ENCODE measurements around the gene NR1D1. TPM values are rescaled to one million over a fixed set of nuclear protein-coding genes. Genes with fewer than 3 reads are reported as not detected.

Gene NR1D1
- total RNA-seq, 1 donor from 2014 or later = 6.6 TPM

DNA sequence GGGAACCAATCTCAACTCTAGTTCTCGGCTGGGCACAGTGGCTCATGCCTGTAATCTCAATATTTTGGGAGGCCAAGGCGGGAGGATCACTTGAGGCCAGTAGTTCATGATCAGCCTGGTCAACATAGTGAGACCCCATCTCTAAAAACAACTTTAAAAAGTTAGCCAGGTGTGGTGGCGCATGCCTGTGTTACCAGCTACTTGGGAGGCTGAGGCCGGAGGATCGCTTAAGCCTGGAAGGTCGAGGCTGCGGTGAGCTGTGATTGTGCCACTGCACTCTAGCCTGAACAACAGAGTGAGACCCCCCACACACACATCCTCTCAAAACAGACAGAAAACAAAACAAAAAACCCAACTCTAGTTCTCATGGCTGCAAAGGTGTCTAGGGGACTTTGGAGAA lies 32.7 kb downstream of the NR1D1 start:
- H3K9me3 Mint-ChIP-seq = no peaks in the 10 kb centered on the region
- intact Hi-C loops (cut with micrococcal nuclease) = loop anchor here (2.0 kb wide), 1 partner anchor 41 kb away; no protein-coding TSS in a partner anchor

DNA sequence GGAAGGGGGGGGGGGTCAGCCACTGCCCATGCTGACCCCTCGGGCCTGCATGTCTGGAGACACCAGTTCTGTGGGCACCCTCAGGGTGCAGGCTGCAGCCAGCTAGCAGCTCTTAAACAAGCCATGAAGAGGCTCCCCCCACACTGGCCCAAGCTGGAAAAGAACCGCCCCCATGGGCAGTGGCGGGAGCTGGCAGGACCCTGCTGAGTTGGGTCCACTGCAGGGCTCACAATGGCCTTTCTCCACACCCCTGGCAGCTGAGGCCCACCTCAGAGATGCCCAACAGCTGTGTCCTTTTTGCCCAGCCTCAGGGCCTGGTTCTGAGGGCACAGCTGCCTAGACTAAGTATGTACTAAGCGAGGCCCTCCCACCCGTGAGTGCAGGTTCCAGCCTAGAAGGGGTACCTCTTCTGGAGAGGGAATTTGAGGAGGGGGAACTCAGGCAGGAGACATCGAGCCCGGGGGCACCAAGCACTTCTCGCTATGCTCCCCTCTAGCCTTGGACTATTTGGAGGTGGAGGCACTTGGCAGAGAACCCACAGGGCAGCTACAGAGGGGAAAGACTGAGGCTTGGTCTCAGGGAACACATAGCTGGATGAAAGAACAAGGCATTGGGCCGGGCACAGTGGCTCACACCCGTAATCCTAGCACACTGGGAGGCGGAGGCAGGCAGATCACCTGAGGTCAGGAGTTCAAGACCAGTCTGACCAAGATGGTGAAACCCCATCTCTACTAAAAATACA lies 34.4 kb downstream of the NR1D1 start:
- peaks cover 15% of the 10 kb centered on the region for H3K27me3 Mint-ChIP-seq (ENCODE audit: low read depth)
- H3K4me1 Mint-ChIP-seq (ENCODE audit: low read depth) = peaks cover 37% of the 10 kb centered on the region
- H3K9me3 Mint-ChIP-seq = no peaks in the 10 kb centered on the region
- no peaks in the 10 kb centered on the region for H3K36me3 Mint-ChIP-seq (ENCODE audit: low read depth)
- no peak overlapping the region for H3K4me3 Mint-ChIP-seq (ENCODE audit: low read depth)
- intact Hi-C loops (cut with micrococcal nuclease) = no loop called here
- H3K27ac Mint-ChIP-seq = no peak overlapping the region
- DNase-seq (ENCODE audit: low spot score) = no peak

More for the DNA sequence above, 32.7 kb downstream of the NR1D1 start:
- no peaks in the 10 kb centered on the region for H3K36me3 Mint-ChIP-seq (ENCODE audit: low read depth)
- H3K27me3 Mint-ChIP-seq (ENCODE audit: low read depth) = no peaks in the 10 kb centered on the region
- no peak overlapping the region for H3K27ac Mint-ChIP-seq
- no peak overlapping the region for H3K4me3 Mint-ChIP-seq (ENCODE audit: low read depth)
- no peak for DNase-seq (ENCODE audit: low spot score)
- peaks cover 29% of the 10 kb centered on the region for H3K4me1 Mint-ChIP-seq (ENCODE audit: low read depth)

GRCh38 chr17:40064971-40065768 lies 35.2 kb downstream of the NR1D1 start:
- no peak overlapping the region for H3K27ac Mint-ChIP-seq

DNA sequence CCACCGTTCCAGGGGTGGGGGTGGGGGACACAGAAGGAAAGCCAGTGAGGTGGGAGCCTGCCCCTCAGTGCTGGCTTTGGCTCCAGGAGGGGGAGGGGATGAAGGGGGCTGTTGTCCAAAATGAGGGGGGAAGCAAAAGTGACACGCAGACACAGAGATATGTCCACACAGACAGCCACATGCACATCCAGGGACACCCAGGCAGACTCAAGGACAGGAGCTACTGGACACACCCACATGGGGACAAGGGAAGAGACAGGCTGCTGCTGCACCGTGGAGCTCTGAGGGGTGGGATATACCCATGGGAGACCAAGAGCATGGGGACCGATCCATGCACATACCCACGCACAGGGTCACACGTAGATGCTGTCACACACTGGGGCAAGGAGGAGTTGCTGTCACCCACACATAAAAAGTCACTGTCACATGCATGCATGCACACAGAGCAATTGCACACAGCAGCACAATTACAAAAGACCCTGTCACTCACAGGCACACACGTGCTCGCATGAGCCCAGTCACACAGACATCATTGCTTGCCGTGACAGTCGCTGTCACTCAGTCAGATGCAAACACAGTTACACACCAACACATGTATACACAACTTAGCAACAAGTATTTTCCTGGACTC lies 36.4 kb downstream of the NR1D1 start:
- intact Hi-C loops (cut with micrococcal nuclease) = loop anchor here (2.0 to 5.0 kb wide), 2 partner anchors 33 to 45 kb away; no protein-coding TSS in a partner anchor
- peaks cover 24% of the 10 kb centered on the region for H3K27me3 Mint-ChIP-seq (ENCODE audit: low read depth)
- no peak for DNase-seq (ENCODE audit: low spot score)
- peak overlapping the region; percentile 68 for H3K4me3 Mint-ChIP-seq (ENCODE audit: low read depth)
- H3K9me3 Mint-ChIP-seq = no peaks in the 10 kb centered on the region
- no peaks in the 10 kb centered on the region for H3K36me3 Mint-ChIP-seq (ENCODE audit: low read depth)
- H3K4me1 Mint-ChIP-seq (ENCODE audit: low read depth) = peaks cover 25% of the 10 kb centered on the region
- no peak overlapping the region for H3K27ac Mint-ChIP-seq

More at GRCh38 chr17:40064971-40065768, 35.2 kb downstream of the NR1D1 start:
- H3K9me3 Mint-ChIP-seq = no peaks in the 10 kb centered on the region
- intact Hi-C loops (cut with micrococcal nuclease) = loop anchor here (5.0 kb wide), 1 partner anchor 32 kb away; no protein-coding TSS in a partner anchor
- peaks cover 36% of the 10 kb centered on the region for H3K4me1 Mint-ChIP-seq (ENCODE audit: low read depth)
- no peak for DNase-seq (ENCODE audit: low spot score)
- H3K27me3 Mint-ChIP-seq (ENCODE audit: low read depth) = peaks cover 17% of the 10 kb centered on the region
- H3K36me3 Mint-ChIP-seq (ENCODE audit: low read depth) = no peaks in the 10 kb centered on the region
- H3K4me3 Mint-ChIP-seq (ENCODE audit: low read depth) = no peak overlapping the region

GRCh38 chr17:40063187-40063771 lies 37.1 kb downstream of the NR1D1 start:
- Mint-ChIP-seq H3K4me3 (ENCODE audit: low read depth) (peak overlapping the region; percentile 68), H3K9me3 (no peaks in the 10 kb centered on the region), H3K27me3 (ENCODE audit: low read depth) (peaks cover 26% of the 10 kb centered on the region), H3K36me3 (ENCODE audit: low read depth) (no peaks in the 10 kb centered on the region), H3K4me1 (ENCODE audit: low read depth) (peaks cover 18% of the 10 kb centered on the region), H3K27ac (no peak overlapping the region)
- intact Hi-C loops (cut with micrococcal nuclease) = loop anchor here (2.0 to 5.0 kb wide), 2 partner anchors 34 to 46 kb away; no protein-coding TSS in a partner anchor
- no peak for DNase-seq (ENCODE audit: low spot score)

DNA sequence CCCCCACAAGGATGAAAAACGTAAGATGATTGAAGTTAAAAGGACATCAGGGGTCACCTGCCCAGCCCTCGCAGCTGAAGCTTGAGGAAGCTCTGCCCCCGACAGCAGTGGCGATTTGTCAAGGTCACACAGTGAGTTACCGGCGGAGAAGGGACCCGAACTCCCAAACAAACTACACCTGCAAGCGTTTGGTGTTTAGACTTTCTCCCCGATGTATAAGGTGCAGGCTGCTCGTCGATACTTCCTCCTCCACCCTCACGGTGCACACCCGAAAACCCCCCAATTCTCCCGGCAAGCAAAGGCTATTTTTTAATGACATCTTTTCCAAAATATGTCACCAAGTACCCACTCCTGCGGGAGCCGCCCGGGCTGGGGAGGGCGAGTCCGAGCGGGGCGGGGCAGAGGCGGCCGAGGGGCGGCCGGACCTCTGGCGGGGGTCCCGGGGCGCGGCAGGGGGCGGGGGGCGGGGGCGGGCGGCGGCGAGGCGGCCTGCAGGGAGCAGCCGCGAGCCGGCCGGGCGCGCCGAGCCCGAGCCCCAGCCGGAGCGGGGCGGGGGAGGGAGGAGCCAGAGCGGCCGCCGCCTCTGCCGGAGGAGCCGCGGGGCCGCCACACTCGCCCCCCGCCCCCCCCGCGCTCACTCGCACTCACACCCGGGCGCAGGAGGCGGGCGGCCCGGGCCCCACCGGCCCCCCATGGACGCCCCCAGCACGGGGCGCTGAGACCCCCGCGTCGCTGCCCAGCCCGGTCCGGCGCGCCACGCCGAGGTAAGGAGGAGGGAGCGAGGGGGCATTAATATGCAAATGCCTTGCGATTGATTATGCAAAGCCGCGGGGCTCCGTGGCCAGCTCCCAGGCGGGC lies 37.8 kb downstream of the NR1D1 start, which contains the start of gene THRA:
THRA (plus strand) TSS at position 637 of the 858 bp plus-strand sequence. CDS start 11,524 bp downstream, outside the sequence.
- peaks cover 16% of the 10 kb centered on the region for H3K4me1 Mint-ChIP-seq (ENCODE audit: low read depth)
- H3K27ac Mint-ChIP-seq = peak within 1 kb of the TSS; percentile 3
- intact Hi-C loops (cut with micrococcal nuclease) = loop anchor here (2.0 to 5.0 kb wide), 2 partner anchors 35 to 46 kb away; no protein-coding TSS in a partner anchor
- no peaks in the 10 kb centered on the region for H3K9me3 Mint-ChIP-seq
- no peaks in the 10 kb centered on the region for H3K36me3 Mint-ChIP-seq (ENCODE audit: low read depth)
- peaks cover 28% of the 10 kb centered on the region for H3K27me3 Mint-ChIP-seq (ENCODE audit: low read depth)
- DNase-seq (ENCODE audit: low spot score) = peak; percentile 60
- peak within 1 kb of the TSS; percentile 79 for H3K4me3 Mint-ChIP-seq (ENCODE audit: low read depth)

GRCh38 chr17:40061609-40062038 lies 38.8 kb downstream of the NR1D1 start:
- Mint-ChIP-seq H3K36me3 (ENCODE audit: low read depth) (no peaks in the 10 kb centered on the region), H3K27me3 (ENCODE audit: low read depth) (peaks cover 30% of the 10 kb centered on the region), H3K9me3 (no peaks in the 10 kb centered on the region), H3K4me1 (ENCODE audit: low read depth) (peaks cover 13% of the 10 kb centered on the region), H3K27ac (no peak overlapping the region), H3K4me3 (ENCODE audit: low read depth) (peak overlapping the region; percentile 79)
- DNase-seq (ENCODE audit: low spot score) = no peak
- intact Hi-C loops (cut with micrococcal nuclease) = loop anchor here (2.0 to 5.0 kb wide), 2 partner anchors 36 to 47 kb away; no protein-coding TSS in a partner anchor

DNA sequence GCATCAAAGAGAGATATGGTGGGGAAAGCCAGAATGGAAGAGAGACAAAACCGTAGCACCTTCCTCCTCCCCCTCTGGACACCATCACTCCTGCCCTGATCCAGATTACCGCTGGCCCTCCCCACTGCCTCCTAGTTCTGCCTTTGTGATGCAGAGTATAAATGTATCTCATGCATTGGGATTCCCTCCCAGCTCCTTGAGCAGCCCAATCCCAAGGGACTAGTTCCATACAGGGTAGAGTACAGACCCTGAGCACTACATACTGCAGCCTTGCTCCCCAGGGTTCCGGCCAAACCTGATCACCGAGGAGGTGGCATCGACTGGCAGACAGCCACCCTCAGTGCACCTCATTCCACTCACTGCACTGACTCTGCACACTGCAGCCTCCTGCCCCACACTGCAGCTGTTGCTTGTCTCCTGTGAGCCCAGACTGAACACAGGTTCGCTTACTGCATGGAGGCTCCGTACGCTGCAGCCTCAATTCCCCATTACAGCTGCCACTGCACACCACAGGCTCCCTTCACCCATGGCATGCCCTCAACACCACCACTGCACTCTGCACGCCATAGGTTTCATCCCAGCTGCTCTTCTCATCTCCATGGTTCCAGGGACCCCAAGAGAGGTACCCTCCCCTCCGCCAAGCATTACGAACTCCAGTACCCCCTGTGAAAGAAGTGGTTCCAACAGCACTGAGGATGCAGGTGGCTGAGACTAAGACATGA lies 39.3 kb downstream of the NR1D1 start:
- DNase-seq (ENCODE audit: low spot score) = no peak
- H3K36me3 Mint-ChIP-seq (ENCODE audit: low read depth) = no peaks in the 10 kb centered on the region
- H3K4me1 Mint-ChIP-seq (ENCODE audit: low read depth) = peaks cover 13% of the 10 kb centered on the region
- H3K4me3 Mint-ChIP-seq (ENCODE audit: low read depth) = peak overlapping the region; percentile 79
- H3K27me3 Mint-ChIP-seq (ENCODE audit: low read depth) = peaks cover 30% of the 10 kb centered on the region
- no peak overlapping the region for H3K27ac Mint-ChIP-seq
- no peaks in the 10 kb centered on the region for H3K9me3 Mint-ChIP-seq
- intact Hi-C loops (cut with micrococcal nuclease) = loop anchor here (5.0 kb wide), 1 partner anchor 36 kb away; no protein-coding TSS in a partner anchor

- Mint-ChIP-seq H3K4me3 (ENCODE audit: low read depth) (no peak overlapping the region), H3K27me3 (ENCODE audit: low read depth) (peaks cover 32% of the 10 kb centered on the region), H3K36me3 (ENCODE audit: low read depth) (no peaks in the 10 kb centered on the region), H3K27ac (no peak overlapping the region), H3K4me1 (ENCODE audit: low read depth) (peaks cover 17% of the 10 kb centered on the region), H3K9me3 (no peaks in the 10 kb centered on the region)
- DNase-seq (ENCODE audit: low spot score) = no peak
- intact Hi-C loops (cut with micrococcal nuclease) = loop anchor here (5.0 kb wide), 1 partner anchor 37 kb away; no protein-coding TSS in a partner anchor
Measured at GRCh38 chr17:40059729-40060475, 40.5 kb downstream of the NR1D1 start.

DNA sequence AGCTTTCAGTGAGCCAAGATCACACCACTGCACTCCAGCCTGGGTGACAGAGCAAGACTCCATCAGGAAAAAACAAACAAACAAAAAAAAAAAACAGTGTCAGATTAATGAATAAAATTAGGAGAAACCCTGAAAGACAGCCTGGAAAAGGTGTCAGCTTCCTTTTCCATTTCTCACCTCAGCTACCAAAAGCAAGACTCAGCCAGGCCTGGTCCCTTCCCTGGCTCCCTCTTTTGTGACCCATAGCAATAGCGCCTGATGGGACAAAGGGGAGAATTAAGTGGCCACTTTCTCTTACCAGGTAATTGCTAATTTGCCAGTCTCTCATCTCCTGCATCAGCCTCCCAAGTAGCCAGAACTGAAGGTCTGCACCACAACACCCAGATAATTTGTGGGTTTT lies 41.5 kb downstream of the NR1D1 start:
- H3K36me3 Mint-ChIP-seq (ENCODE audit: low read depth) = peaks cover 3% of the 10 kb centered on the region
- H3K27me3 Mint-ChIP-seq (ENCODE audit: low read depth) = peaks cover 32% of the 10 kb centered on the region
- H3K4me3 Mint-ChIP-seq (ENCODE audit: low read depth) = no peak overlapping the region
- no peak for DNase-seq (ENCODE audit: low spot score)
- H3K27ac Mint-ChIP-seq = no peak overlapping the region
- H3K9me3 Mint-ChIP-seq = no peaks in the 10 kb centered on the region
- H3K4me1 Mint-ChIP-seq (ENCODE audit: low read depth) = peaks cover 18% of the 10 kb centered on the region
- intact Hi-C loops (cut with micrococcal nuclease) = no loop called here
